GM12891 (cell line): ENCODE results near the gene NHERF1.

Source experiments
- PAX5 ChIP-seq: IDR thresholded peaks from 2 replicates; pipeline ENCODE4 v1.6.1; 2011; ENCODE audit warnings: low read length, moderate library complexity, mild to moderate bottlenecking; ENCODE audit not compliant: insufficient read depth, severe bottlenecking
- POLR2A ChIP-seq: IDR thresholded peaks from 2 replicates; pipeline ENCODE4 v1.6.1; 2011; ENCODE audit warnings: low read depth, low read length, control low read depth
- POLR2AphosphoS5 ChIP-seq: IDR thresholded peaks from 2 replicates; pipeline ENCODE4 v1.6.1; 2011; ENCODE audit warnings: low read depth, low read length, control low read depth
- POU2F2 ChIP-seq: IDR thresholded peaks from 2 replicates; pipeline ENCODE4 v1.6.1; 2011; ENCODE audit warnings: low read depth, mild to moderate bottlenecking, control low read depth, low read length, moderate library complexity
- TAF1 ChIP-seq: IDR thresholded peaks from 2 replicates; pipeline ENCODE4 v1.6.1; 2011; ENCODE audit warnings: low read depth, low read length, control low read depth

- TF ChIP-seq POLR2AphosphoS5 = no peak
- no peak for TF ChIP-seq POLR2A
- TF ChIP-seq TAF1 = no peak
- TF ChIP-seq POU2F2 = no peak
- TF ChIP-seq PAX5 = no peak
Observed at GRCh38 chr17:74790161-74791058, 42.0 kb downstream of the NHERF1 start.
